Measurements from ENCODE around the gene TFR2.

- TF ChIP-seq CREB1 (CRISPR knock-in tag; IDR thresholded peaks at IDR 0.05), result no peak
- TF ChIP-seq CTCF (IDR thresholded peaks at IDR 0.05), result no peak
- no peak for TF ChIP-seq SMAD3 (CRISPR knock-in tag; IDR thresholded peaks at IDR 0.05; ENCODE audit: borderline replicate concordance)
- no peak for TF ChIP-seq NFYB (CRISPR knock-in tag; conservative IDR thresholded peaks at IDR 0.05; ENCODE audit: low read depth)
- no peak for TF ChIP-seq MLX (CRISPR knock-in tag; IDR thresholded peaks at IDR 0.05)
- no peak for TF ChIP-seq ZNF219 (CRISPR knock-in tag; IDR thresholded peaks at IDR 0.05; ENCODE audit: borderline replicate concordance)
- TF ChIP-seq NR1H2 (CRISPR knock-in tag; IDR thresholded peaks at IDR 0.05), result no peak
- no peak for TF ChIP-seq IRF1 (CRISPR knock-in tag; IDR thresholded peaks at IDR 0.05)
- TF ChIP-seq ESRRA (CRISPR knock-in tag; IDR thresholded peaks at IDR 0.05; ENCODE audit: borderline replicate concordance), result no peak
- TF ChIP-seq HMGXB4 (CRISPR knock-in tag; IDR thresholded peaks at IDR 0.05), result no peak
- no peak for TF ChIP-seq KAT7 (CRISPR knock-in tag; IDR thresholded peaks at IDR 0.05; ENCODE audit: borderline replicate concordance)
- no peak for TF ChIP-seq NR3C1 (CRISPR knock-in tag; conservative IDR thresholded peaks at IDR 0.05; ENCODE audit: low read depth)
Measured at GRCh38 chr7:100640517-100641440, 573 bp downstream of the TFR2 start.
